K562 treated with DMSO at 1 percent for 24 hours (cell line): ENCODE data around the gene MCL1. TPM values are rescaled to one million over a fixed set of nuclear protein-coding genes. Genes with fewer than 3 reads are reported as not detected.

Experiments used
- total RNA-seq: library from RNA; unstranded; fragments of 300-600 nt; gene quantifications from 2 replicates; pipeline ENCODE4 v1.2.3, GENCODE V29; 2022; ENCODE audit warnings: low read depth; ENCODE audit not compliant: insufficient read depth

The MCL1 gene
- 94.0 and 96.6 TPM in 2 replicates for total RNA-seq

GRCh38 chr1:150579110-150579944 is at the start of gene MCL1:
Gene MCL1 (minus strand): TSS chr1:150579610. CDS start chr1:150579530, 80 bp downstream.

GRCh38 chr1:150548632-150549495 is 30.5 kb downstream of the MCL1 start, which contains the start of gene ADAMTSL4:
Gene ADAMTSL4 (plus strand): TSS chr1:150549408. CDS start chr1:150552289, 2,881 bp downstream.

Other genes with a start within 250 kb of the MCL1 start
- gene RPRD2, start 215.5 kb downstream of the MCL1 start, total RNA-seq, result 11.7 and 13.8 TPM in 2 replicates
- gene TARS2, start 92.2 kb downstream of the MCL1 start, total RNA-seq, result 50.9 and 53.0 TPM in 2 replicates
- 28.7 and 31.0 TPM in 2 replicates for gene ECM1, start 71.5 kb downstream of the MCL1 start, total RNA-seq
- not detected in 2 replicates for gene FALEC, start 63.9 kb downstream of the MCL1 start, total RNA-seq
- 102 and 104 TPM in 2 replicates for gene ADAMTSL4, start 30.2 kb downstream of the MCL1 start, total RNA-seq
- gene ENSA, start 50.0 kb upstream of the MCL1 start, total RNA-seq, result 151 and 155 TPM in 2 replicates
- gene GOLPH3L, start 117.5 kb upstream of the MCL1 start, total RNA-seq, result 17.0 and 19.0 TPM in 2 replicates
- gene HORMAD1, start 141.3 kb upstream of the MCL1 start, total RNA-seq, result not detected in 2 replicates
- 22.6 and 28.0 TPM in 2 replicates for gene CTSS, start 186.2 kb upstream of the MCL1 start, total RNA-seq
- 4.4 and 4.6 TPM in 2 replicates for gene CTSK, start 228.7 kb upstream of the MCL1 start, total RNA-seq